Progenitor cell of endocrine pancreas (in vitro differentiated cells): ENCODE results near the gene NUDT3. TPM values are rescaled to one million over a fixed set of nuclear protein-coding genes. Genes with fewer than 3 reads are reported as not detected.

Experiments used
- DNase-seq: peaks from one replicate; pipeline ENCODE4 v3.0.0; 2021; ENCODE audit warnings: low spot score; ENCODE audit not compliant: unreplicated experiment
- H3K27ac Mint-ChIP-seq: 2 replicates; pipeline ENCODE4 v1.8.0; 2021; ENCODE audit warnings: mild to moderate bottlenecking, moderate library complexity, mixed read lengths
- H3K27me3 Mint-ChIP-seq: 2 replicates; pipeline ENCODE4 v1.8.0; 2021; ENCODE audit warnings: mixed read lengths
- H3K36me3 Mint-ChIP-seq: 2 replicates; pipeline ENCODE4 v1.8.0; 2022; ENCODE audit warnings: mixed read lengths; ENCODE audit not compliant: insufficient read depth
- H3K4me1 Mint-ChIP-seq: 2 replicates; pipeline ENCODE4 v1.8.0; 2021; ENCODE audit warnings: low read depth, mixed read lengths
- H3K4me3 Mint-ChIP-seq: 2 replicates; pipeline ENCODE4 v1.8.0; 2021; ENCODE audit warnings: low read depth, mild to moderate bottlenecking, moderate library complexity, mixed read lengths
- H3K9me3 Mint-ChIP-seq: 2 replicates; pipeline ENCODE4 v1.8.0; 2021; ENCODE audit warnings: low read depth, mixed read lengths
- CTCF ChIP-seq: fragments of 200-600 bp; sonication (generic); IDR thresholded peaks from one replicate; pipeline ENCODE4 v1.5.0; 2021; ENCODE audit warnings: antibody characterized with exemption, mild to moderate bottlenecking; ENCODE audit not compliant: unreplicated experiment
- total RNA-seq: library from RNA; stranded (reverse); gene quantifications from 2 replicates; pipeline ENCODE4 v1.2.1, GENCODE V29; 2021

NUDT3 gene
- total RNA-seq, 1 donor from 2014 or later = 20.6 TPM

DNA sequence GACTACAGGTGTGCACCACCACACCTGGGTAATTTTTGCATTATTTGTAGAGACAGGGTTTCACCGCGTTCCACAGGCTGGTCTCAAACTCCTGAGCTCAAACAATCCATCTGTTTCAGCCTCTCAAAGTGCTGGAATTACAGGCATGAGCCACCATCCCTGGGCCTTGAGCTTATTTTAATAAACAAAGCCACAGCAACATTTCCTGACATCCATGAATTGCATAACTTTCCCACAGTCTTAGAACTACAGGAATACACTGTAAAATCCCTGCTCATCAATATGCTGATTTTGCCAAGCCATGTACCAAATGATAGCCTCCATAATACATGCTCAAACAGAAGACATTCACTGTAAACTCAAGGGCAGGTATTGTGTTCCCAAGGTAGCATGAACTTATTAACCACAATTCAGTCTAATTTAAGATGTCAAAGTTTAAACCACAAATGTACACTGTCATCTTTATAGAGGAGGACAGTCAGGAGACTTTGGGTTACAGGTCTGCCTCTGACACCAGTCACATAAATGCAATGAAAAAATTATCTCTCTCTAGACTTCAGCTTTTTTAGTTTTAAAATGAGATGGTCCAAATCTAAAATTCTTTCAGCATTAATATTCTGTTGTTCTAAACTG is 40.0 kb downstream of the NUDT3 start:
- H3K4me3 Mint-ChIP-seq = no peak overlapping the region
- TF ChIP-seq CTCF = no peak

GRCh38 chr6:34350934-34351217 is 41.6 kb downstream of the NUDT3 start:
- Mint-ChIP-seq H3K4me3 (no peak overlapping the region), H3K27me3 (no peaks in the 10 kb centered on the region), H3K27ac (no peak overlapping the region), H3K4me1 (peaks cover 13% of the 10 kb centered on the region), H3K9me3 (no peaks in the 10 kb centered on the region), H3K36me3 (no peaks in the 10 kb centered on the region)
- no peak for DNase-seq
- TF ChIP-seq CTCF = no peak

More for the DNA sequence above, 40.0 kb downstream of the NUDT3 start:
- no peaks in the 10 kb centered on the region for H3K9me3 Mint-ChIP-seq
- no peak for DNase-seq
- no peaks in the 10 kb centered on the region for H3K36me3 Mint-ChIP-seq
- H3K27ac Mint-ChIP-seq = no peak overlapping the region
- no peaks in the 10 kb centered on the region for H3K27me3 Mint-ChIP-seq
- peaks cover 6% of the 10 kb centered on the region for H3K4me1 Mint-ChIP-seq

GRCh38 chr6:34350137-34350933 is 42.1 kb downstream of the NUDT3 start:
- no peak for DNase-seq
- Mint-ChIP-seq H3K9me3 (no peaks in the 10 kb centered on the region), H3K4me1 (peaks cover 13% of the 10 kb centered on the region), H3K4me3 (no peak overlapping the region), H3K27ac (no peak overlapping the region), H3K27me3 (no peaks in the 10 kb centered on the region), H3K36me3 (no peaks in the 10 kb centered on the region)
- TF ChIP-seq CTCF = no peak

- H3K4me1 Mint-ChIP-seq = peaks cover 13% of the 10 kb centered on the region
- no peak overlapping the region for H3K27ac Mint-ChIP-seq
- no peak for TF ChIP-seq CTCF
- H3K4me3 Mint-ChIP-seq = no peak overlapping the region
- H3K27me3 Mint-ChIP-seq = no peaks in the 10 kb centered on the region
- no peaks in the 10 kb centered on the region for H3K9me3 Mint-ChIP-seq
- H3K36me3 Mint-ChIP-seq = peaks cover 1% of the 10 kb centered on the region
- no peak for DNase-seq
Measured at GRCh38 chr6:34349211-34349610, 43.3 kb downstream of the NUDT3 start.

GRCh38 chr6:34347303-34347702 is 45.2 kb downstream of the NUDT3 start:
- no peaks in the 10 kb centered on the region for H3K27me3 Mint-ChIP-seq
- no peaks in the 10 kb centered on the region for H3K9me3 Mint-ChIP-seq
- peaks cover 13% of the 10 kb centered on the region for H3K4me1 Mint-ChIP-seq
- H3K36me3 Mint-ChIP-seq = peaks cover 2% of the 10 kb centered on the region
- no peak for TF ChIP-seq CTCF
- H3K27ac Mint-ChIP-seq = peak overlapping the region; percentile 10
- H3K4me3 Mint-ChIP-seq = no peak overlapping the region
- DNase-seq = no peak
